OCI-LY1 (cell line): ENCODE results near the gene BBX.

Experiments used
- H2AFZ ChIP-seq: fragments of 200-600 bp; sonication (generic), shearing (Covaris generic); 2 replicates; pipeline ENCODE4 v1.6.0; 2014; ENCODE audit warnings: antibody characterized with exemption, mild to moderate bottlenecking, low read length
- H3F3A ChIP-seq: fragments of 200-600 bp; sonication (generic), shearing (Covaris generic); 2 replicates; pipeline ENCODE4 v1.6.0; 2014; ENCODE audit warnings: mild to moderate bottlenecking, antibody characterized with exemption, low read length, moderate library complexity; ENCODE audit not compliant: insufficient read depth
- H3K27ac ChIP-seq: fragments of 200-600 bp; sonication (generic); 2 replicates; pipeline ENCODE4 v1.5.1; 2014; ENCODE audit warnings: low read length, mixed run types, mild to moderate bottlenecking, low read depth; ENCODE audit not compliant: poor library complexity, severe bottlenecking
- H3K27me3 ChIP-seq: fragments of 200-600 bp; sonication (generic); 2 replicates; pipeline ENCODE4 v1.6.0; 2014; ENCODE audit warnings: antibody characterized with exemption, mild to moderate bottlenecking, low read length, moderate library complexity; ENCODE audit not compliant: insufficient read depth
- H3K36me3 ChIP-seq: fragments of 200-600 bp; sonication (generic); 2 replicates; pipeline ENCODE4 v1.6.1; 2014; ENCODE audit warnings: mild to moderate bottlenecking, antibody characterized with exemption, low read length, moderate library complexity, mixed read lengths; ENCODE audit not compliant: insufficient read depth
- H3K4me1 ChIP-seq: fragments of 200-600 bp; sonication (generic); 2 replicates; pipeline ENCODE4 v1.5.1; 2014; ENCODE audit warnings: mild to moderate bottlenecking, low read length, moderate library complexity; ENCODE audit not compliant: insufficient read depth, severe bottlenecking
- H3K4me2 ChIP-seq: fragments of 200-600 bp; sonication (generic), shearing (Covaris generic); 2 replicates; pipeline ENCODE4 v1.6.1; 2014; ENCODE audit warnings: low read length
- H3K4me3 ChIP-seq: fragments of 200-600 bp; sonication (generic); 2 replicates; pipeline ENCODE4 v1.5.1; 2014; ENCODE audit warnings: low read length, low read depth, mild to moderate bottlenecking, mixed read lengths; ENCODE audit not compliant: poor library complexity, severe bottlenecking
- H3K79me2 ChIP-seq: fragments of 200-600 bp; shearing (Covaris generic); 2 replicates; pipeline ENCODE4 v1.6.1; 2016; ENCODE audit warnings: mixed run types, low read length, mixed read lengths; ENCODE audit not compliant: insufficient read depth
- H3K9ac ChIP-seq: fragments of 200-600 bp; sonication (generic), shearing (Covaris generic); 2 replicates; pipeline ENCODE4 v1.6.1; 2014; ENCODE audit warnings: mild to moderate bottlenecking, low read length, mixed read lengths
- H3K9me2 ChIP-seq: fragments of 200-600 bp; sonication (generic), shearing (Covaris generic); 2 replicates; pipeline ENCODE4 v1.6.1; 2014; ENCODE audit warnings: low read depth, mild to moderate bottlenecking, low read length, mixed read lengths
- H3K9me3 ChIP-seq: fragments of 200-600 bp; shearing (Covaris generic); 2 replicates; pipeline ENCODE4 v1.6.1; 2014; ENCODE audit warnings: low read length, mixed read lengths
- H4K20me1 ChIP-seq: fragments of 200-600 bp; sonication (generic), shearing (Covaris generic); 2 replicates; pipeline ENCODE4 v1.6.0; 2016; ENCODE audit warnings: mild to moderate bottlenecking, low read length; ENCODE audit not compliant: insufficient read depth
- EZH2 ChIP-seq: fragments of 200-600 bp; sonication (generic), shearing (Covaris generic); IDR thresholded peaks from 2 replicates; pipeline ENCODE4 v1.8.0; 2017; ENCODE audit warnings: borderline replicate concordance, mixed run types, mild to moderate bottlenecking, antibody characterized with exemption, low read length, moderate library complexity, mixed read lengths
- TF ChIP-seq, protein P1 (sequence below): fragments of 200-600 bp; sonication (generic), shearing (Covaris generic); IDR thresholded peaks from 2 replicates; pipeline ENCODE4 v1.5.1; 2017; ENCODE audit warnings: mild to moderate bottlenecking, antibody characterized with exemption, low read length, moderate library complexity, mixed read lengths

BBX gene

DNA sequence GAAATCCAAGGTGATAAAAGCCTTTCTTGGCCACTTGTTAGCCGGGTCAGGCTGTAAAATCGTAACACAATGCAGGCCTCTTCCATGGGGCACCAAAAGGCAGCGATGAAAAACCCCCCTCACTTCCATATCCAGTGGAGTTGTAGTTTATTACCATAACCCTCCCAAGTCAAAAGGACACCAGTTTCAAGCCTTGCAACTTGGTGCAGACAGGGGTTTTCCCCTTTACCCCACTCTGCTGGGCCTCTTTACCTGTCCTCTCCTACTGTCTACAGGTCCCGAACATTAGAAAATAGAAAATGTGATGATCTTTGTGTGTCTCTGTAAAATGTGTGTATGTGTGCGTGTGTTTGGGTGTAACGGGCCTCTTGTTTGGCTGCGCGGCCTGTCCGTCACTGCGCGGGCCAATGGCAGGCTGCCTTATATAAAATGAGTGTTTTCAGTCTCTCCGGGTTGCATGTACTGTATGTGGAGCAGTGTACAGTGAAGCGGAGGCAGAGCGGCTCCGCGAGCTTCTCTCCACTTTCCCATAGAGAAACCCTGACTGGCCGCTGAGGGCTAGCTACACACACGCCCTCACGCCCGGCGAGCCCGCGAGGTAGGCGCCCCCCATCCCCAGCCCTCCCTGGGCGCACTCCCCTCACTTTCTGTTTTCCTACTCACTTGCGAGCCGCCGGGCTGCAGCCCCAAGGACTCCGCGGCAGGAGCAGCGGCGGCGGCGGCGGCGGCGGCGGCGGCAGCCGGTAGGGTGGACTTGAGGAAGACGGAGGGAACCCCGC, at the start of gene BBX:
BBX (plus strand) TSS at position 453 of the 779 bp plus-strand sequence. CDS start 187,499 bp downstream, outside the sequence.
- Histone ChIP-seq H3K9me3 (no peaks in the 10 kb centered on the region), H3K27ac (peak within 1 kb of the TSS; percentile 74), H3K4me3 (peak within 1 kb of the TSS; percentile 93), H2AFZ (peak within 1 kb of the TSS; percentile 60), H3K36me3 (peaks cover 16% of the 10 kb centered on the region), H3K79me2 (peaks cover 6% of the 10 kb centered on the region; the same call in 1 of the 2 replicates), H3K4me1 (peaks cover 35% of the 10 kb centered on the region), H3F3A (no peaks in the 10 kb centered on the region), H3K4me2 (peak within 1 kb of the TSS; percentile 87), H3K9me2 (no peaks in the 10 kb centered on the region), H3K27me3 (no peaks in the 10 kb centered on the region), H3K9ac (peak within 1 kb of the TSS; percentile 91), H4K20me1 (no peaks in the 10 kb centered on the region)
- TF ChIP-seq, protein P1, sequence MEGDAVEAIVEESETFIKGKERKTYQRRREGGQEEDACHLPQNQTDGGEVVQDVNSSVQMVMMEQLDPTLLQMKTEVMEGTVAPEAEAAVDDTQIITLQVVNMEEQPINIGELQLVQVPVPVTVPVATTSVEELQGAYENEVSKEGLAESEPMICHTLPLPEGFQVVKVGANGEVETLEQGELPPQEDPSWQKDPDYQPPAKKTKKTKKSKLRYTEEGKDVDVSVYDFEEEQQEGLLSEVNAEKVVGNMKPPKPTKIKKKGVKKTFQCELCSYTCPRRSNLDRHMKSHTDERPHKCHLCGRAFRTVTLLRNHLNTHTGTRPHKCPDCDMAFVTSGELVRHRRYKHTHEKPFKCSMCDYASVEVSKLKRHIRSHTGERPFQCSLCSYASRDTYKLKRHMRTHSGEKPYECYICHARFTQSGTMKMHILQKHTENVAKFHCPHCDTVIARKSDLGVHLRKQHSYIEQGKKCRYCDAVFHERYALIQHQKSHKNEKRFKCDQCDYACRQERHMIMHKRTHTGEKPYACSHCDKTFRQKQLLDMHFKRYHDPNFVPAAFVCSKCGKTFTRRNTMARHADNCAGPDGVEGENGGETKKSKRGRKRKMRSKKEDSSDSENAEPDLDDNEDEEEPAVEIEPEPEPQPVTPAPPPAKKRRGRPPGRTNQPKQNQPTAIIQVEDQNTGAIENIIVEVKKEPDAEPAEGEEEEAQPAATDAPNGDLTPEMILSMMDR, result no peak
- no peak for TF ChIP-seq EZH2

DNA sequence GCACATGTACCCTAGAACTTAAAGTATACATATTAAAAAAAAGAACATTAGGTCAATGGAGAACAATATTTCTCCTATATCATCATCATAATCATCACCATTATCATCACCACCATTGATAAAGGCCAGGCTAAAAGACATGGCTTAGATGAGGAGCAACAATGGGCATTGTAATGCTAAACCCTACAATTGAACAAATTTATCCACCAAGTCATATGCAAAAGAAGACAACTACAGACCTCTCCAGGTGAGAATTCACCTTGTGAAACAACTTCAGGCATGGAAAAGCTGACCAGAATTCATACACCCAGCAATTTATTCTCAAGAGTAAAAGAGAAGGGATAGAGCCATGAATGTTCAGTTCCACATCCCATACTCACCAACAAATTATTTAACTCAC, 46.3 kb upstream of the BBX start:
- Histone ChIP-seq H3K9me2 (no peaks in the 10 kb centered on the region), H3K4me3 (no peak overlapping the region), H3K27ac (no peak overlapping the region), H2AFZ (no peak overlapping the region), H3K9me3 (no peaks in the 10 kb centered on the region), H3K36me3 (no peaks in the 10 kb centered on the region), H3K4me2 (no peak overlapping the region), H3K9ac (no peak overlapping the region), H3K4me1 (no peaks in the 10 kb centered on the region), H3F3A (no peaks in the 10 kb centered on the region), H3K27me3 (no peaks in the 10 kb centered on the region), H3K79me2 (no peaks in the 10 kb centered on the region), H4K20me1 (no peaks in the 10 kb centered on the region)
- TF ChIP-seq, protein P1, result no peak
- no peak for TF ChIP-seq EZH2

DNA sequence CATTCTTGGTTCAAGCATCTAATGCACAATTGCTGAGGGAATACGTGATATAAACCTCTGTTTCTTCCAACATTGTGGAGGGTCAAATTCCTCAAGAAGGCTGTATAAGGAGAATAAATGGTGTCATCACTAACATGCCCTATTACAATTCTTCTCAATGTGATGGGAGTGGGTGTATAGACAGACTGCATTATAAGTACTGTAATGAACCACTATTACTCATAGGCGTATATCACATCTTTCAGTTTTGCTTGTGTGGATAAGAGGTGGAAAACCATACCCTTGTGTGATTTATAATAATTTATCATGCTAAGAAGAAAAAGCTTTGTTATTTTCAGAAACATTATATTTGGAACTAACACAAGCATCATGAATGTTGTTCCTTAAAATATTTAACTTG, 35.3 kb upstream of the BBX start:
- TF ChIP-seq EZH2, result no peak
- no peaks in the 10 kb centered on the region for H3K36me3 ChIP-seq
- no peaks in the 10 kb centered on the region for H3K79me2 ChIP-seq
- no peaks in the 10 kb centered on the region for H3F3A ChIP-seq
- no peaks in the 10 kb centered on the region for H3K4me1 ChIP-seq
- no peak overlapping the region for H3K27ac ChIP-seq
- no peak overlapping the region for H3K4me3 ChIP-seq
- H3K27me3 ChIP-seq, result no peaks in the 10 kb centered on the region
- H2AFZ ChIP-seq, result no peak overlapping the region
- no peak overlapping the region for H3K4me2 ChIP-seq
- no peaks in the 10 kb centered on the region for H3K9me3 ChIP-seq
- H3K9ac ChIP-seq, result no peak overlapping the region
- H3K9me2 ChIP-seq, result no peaks in the 10 kb centered on the region
- no peaks in the 10 kb centered on the region for H4K20me1 ChIP-seq

DNA sequence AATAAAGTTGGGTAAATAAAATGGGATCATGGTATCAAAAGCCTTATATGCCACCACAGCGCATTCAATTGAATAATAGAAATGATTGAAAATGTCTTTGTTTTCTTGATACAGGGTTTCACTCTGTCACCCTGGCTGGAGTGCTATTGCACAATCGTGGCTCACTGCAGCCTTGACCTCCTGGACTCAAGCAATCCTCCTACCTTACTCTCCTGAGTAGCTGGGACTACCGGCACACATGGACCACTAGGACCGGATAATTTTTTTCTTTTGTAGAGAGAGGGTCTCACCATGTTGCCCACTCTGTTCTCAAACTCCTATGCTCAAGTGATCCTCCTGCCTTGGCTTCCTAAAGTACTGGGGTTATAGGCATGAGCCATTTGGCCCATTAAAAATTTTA, 33.8 kb upstream of the BBX start:
- H3K36me3 ChIP-seq, result no peaks in the 10 kb centered on the region
- H3K4me1 ChIP-seq, result no peaks in the 10 kb centered on the region
- H3K27me3 ChIP-seq, result no peaks in the 10 kb centered on the region
- TF ChIP-seq EZH2, result no peak
- TF ChIP-seq, protein P1, result no peak
- no peak overlapping the region for H3K27ac ChIP-seq
- H3K9ac ChIP-seq, result no peak overlapping the region
- no peak overlapping the region for H3K4me2 ChIP-seq
- H3K9me3 ChIP-seq, result no peaks in the 10 kb centered on the region
- no peaks in the 10 kb centered on the region for H3F3A ChIP-seq
- H4K20me1 ChIP-seq, result no peaks in the 10 kb centered on the region
- H2AFZ ChIP-seq, result no peak overlapping the region
- no peak overlapping the region for H3K4me3 ChIP-seq
- no peaks in the 10 kb centered on the region for H3K9me2 ChIP-seq
- H3K79me2 ChIP-seq, result no peaks in the 10 kb centered on the region
